Stimulated activated CD8-positive, alpha-beta memory T cell treated with anti-CD3 and anti-CD28 coated beads, Interleukin-15, amount 100 ng/mL, for 24 hours (primary cell): Measurements from ENCODE around the gene EXOC6.

Experiments used
- DNase-seq: peaks from one replicate; pipeline ENCODE4 v3.0.0-alpha.2; 2020; ENCODE audit warnings: low read depth

EXOC6 gene

GRCh38 chr10:93026072-93026471, 177.8 kb downstream of the EXOC6 start:
- DNase-seq, result no peak

DNA sequence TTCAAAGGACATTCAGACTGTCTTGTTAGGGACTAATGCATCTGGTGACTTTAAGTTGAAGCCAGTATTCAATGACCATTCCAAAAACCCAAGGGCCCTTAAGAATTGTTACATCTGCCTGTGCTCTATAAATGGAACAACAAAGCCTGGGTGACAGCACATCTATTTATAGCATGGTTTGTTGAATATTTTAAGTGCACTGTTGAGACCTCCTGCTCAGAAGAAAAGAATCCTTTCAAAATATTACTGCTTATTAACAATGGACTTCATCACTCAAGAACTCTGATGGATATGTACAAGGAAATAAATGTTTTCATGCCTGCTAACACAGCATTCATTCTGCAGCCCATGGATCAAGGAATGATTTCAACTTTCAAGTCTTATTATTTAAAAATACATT, 179.2 kb downstream of the EXOC6 start:
- no peak for DNase-seq

GRCh38 chr10:93028883-93029282, 180.6 kb downstream of the EXOC6 start:
- no peak for DNase-seq

DNA sequence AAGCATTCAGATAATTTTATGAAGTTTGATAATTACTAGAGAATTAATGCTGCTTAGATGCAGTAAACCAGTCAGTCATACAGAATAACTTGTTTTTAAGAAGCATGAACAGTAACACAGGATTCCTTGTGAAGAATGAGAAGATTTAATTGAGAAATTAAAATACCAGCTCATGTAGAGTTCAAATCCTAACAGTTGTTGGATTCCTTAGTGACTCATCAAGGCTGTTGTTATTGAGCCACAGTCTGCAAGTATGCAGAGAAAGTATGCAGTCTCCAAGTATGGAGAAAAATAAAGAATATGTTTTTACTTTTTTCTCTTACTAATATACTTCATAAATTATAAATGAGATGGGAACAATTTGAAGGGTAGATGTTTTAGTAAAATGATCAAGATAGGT, 182.1 kb downstream of the EXOC6 start:
- DNase-seq, result no peak

DNA sequence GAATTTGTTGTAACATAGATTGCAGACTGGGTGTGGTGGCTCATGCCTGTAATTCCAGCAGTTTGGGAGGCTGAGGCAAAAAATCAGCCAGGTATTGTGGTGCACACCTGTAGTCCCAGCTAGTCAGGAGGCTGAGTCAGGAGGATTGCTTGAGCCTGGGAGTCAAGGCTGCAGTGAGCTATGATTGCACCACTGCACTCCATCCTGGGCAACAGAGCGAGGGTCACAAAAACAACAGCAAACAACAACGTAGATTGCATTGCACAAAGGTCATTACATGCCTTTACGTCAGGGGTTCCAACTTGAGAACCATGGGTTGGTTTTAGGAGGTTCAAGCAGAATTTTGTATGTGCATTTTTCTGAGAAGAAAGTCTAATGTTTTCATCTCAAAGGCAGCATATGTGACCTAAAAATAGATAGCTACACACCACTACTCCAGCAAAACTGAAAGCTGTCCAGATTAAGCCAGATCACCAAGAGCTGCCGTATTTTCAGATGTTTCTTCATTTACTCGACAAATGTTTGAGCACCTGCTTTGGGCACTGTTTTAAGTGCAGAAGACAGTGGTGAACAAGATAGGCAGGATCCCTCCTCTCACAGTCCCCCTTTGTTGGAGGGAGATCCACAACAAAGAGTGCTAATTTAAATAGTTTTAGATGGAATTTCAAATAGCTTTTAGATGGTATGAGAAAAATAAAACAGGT, 183.9 kb downstream of the EXOC6 start:
- no peak for DNase-seq

GRCh38 chr10:93032809-93033137, 184.5 kb downstream of the EXOC6 start:
- no peak for DNase-seq

DNA sequence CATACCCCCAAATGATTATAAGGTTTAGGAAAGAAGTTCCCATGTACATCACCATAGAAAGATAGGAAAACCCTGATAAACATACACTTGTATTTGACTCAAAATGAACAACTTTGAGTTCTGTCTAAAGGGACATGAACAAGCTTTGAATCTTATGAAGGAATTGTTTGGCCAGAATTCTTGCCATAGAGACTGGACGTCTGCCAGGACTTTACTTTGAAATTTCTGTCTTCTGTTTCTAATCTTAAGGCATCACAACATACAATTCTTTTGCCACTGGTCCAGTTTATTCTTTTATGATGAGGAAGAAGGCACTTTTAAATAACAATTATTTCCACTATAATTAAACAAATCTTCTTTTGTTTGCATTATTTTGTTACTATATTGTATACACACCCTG, 186.1 kb downstream of the EXOC6 start:
- no peak for DNase-seq

DNA sequence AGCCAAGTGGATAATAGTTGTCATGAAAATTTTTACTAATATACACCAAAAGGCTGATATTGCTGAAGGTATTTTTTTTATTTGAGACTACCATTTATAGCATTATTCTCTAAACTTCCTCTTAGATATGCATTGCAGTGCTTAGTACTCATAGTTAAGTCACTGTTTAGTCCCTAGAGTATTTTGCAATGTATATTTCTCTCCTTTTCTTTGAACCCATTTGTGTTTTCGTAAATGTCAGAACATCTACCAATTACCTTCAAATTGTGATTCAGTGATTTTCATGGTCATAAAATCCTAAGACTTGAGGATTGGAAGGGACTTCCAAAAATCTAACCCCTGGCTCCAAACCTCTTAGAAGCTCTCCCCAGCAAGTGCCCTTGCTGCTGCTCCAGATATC, 190.8 kb downstream of the EXOC6 start:
- DNase-seq, result no peak

- DNase-seq, result no peak
These were observed 191.4 kb downstream of the EXOC6 start for GRCh38 chr10:93039721-93040120.

- no peak for DNase-seq
These were observed 206.2 kb downstream of the EXOC6 start for GRCh38 chr10:93054486-93054885.

DNA sequence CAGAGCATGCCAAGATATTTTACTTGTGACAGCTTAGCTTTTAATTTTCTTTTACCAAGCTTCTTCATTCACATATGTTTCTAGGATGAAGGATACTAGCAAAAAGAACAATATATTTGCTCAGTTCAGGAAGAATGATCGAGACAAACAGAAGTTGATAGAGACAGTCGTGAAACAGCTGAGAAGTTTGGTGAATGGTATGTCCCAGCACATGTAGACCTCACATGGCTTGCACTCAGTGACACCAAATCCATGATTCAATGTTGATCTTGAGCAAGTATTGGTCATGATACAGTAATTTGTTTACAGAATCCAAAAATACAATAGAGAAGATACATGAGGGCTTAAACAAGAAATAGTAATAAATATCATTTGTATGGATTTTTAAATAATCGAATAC, 209.8 kb downstream of the EXOC6 start:
- no peak for DNase-seq

GRCh38 chr10:93059975-93060886, 211.9 kb downstream of the EXOC6 start, which contains the start of gene CYP26C1:
TSS of gene CYP26C1 (plus strand) at chr10:93060798. CDS start at chr10:93061264, 466 bp downstream.
- no peak for DNase-seq

DNA sequence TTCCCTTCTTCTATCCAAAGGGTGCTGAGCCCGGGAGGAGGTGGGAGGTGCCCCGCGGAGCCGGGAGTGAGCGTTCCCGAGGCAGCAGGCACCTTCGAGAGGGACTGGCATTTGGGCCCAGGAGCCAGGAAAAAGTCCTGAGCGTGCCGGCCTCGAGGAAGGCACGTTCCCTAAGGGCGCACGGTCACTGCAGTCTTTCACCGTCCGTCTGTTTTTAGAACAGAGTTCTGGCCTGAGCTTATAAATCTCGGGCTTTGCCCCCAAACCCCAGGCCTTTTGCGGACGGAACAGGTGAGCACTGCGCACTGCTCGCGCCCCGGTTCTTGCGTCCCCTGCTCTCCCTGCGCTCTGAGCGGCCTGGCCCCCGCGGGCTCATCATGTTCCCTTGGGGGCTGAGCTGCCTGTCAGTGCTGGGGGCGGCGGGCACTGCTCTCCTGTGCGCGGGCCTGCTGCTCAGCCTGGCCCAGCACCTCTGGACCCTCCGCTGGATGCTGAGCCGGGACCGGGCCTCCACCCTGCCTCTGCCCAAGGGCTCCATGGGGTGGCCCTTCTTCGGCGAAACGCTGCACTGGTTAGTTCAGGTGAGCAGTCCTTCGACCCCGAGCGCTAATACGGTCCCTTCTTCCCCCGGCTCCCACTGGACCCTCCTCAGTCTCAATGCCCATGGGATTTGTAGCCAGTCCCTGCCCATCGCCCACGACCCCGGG, 212.7 kb downstream of the EXOC6 start:
- no peak for DNase-seq

DNA sequence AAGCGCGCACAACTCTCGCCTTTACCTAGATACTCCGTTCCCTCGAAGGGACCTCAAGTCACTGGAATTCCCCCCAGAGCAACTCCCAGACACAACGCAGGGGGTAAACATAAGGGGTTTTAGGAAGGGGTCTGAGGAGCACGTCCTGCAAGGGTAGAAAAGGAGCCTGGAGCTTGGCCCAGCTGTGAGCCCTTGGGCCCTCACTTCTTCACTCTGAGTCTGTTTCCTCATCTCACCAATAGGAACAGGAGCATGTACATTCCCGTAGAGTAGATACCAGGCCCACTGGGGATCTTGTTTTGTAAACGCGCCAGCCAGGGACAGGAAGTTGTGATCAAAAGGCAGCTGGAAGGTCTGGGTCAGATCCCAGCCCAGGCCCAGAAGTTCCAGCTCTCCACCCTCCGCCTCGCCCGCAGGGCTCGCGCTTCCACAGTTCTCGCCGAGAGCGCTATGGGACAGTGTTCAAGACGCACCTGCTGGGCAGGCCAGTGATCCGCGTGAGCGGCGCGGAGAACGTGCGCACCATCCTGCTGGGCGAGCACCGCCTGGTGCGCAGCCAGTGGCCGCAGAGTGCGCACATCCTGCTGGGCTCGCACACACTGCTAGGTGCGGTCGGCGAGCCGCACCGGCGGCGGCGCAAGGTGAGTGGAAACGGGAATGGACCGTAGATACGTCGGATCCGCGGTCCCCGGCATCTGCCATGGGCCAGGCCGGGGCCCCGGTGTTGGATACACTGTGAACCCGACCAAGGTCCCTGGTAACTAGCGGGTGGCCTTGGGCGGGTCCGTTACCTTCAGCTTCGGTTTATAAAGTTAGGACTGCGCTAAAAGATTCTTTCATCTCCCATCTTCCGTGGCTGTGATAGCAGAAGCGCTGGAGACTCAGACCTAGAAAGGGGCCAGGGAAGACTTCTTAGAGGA, 213.5 kb downstream of the EXOC6 start:
- DNase-seq, result no peak

DNA sequence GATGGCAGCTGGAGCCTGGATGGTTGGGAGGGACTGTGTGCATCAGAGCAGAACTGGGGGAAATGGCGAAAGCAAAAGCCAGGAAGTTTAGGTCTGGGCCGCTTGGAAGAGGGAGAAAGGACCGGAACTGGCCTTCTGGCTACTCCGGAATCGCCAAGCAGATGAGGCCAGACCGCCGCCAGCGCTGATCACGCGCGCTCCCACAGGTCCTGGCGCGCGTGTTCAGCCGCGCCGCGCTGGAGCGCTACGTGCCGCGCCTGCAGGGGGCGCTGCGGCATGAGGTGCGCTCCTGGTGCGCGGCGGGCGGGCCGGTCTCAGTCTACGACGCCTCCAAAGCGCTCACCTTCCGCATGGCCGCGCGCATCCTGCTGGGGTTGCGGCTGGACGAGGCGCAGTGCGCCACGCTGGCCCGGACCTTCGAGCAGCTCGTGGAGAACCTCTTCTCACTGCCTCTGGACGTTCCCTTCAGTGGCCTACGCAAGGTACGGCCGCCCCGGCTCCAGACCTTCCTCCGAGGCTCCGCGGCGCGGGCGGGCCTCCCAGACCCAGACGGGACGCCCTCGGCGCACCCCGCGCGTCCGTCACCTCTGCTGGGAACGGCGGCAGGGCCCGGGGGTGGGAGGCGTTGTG, 214.3 kb downstream of the EXOC6 start:
- no peak for DNase-seq

- DNase-seq, result no peak
These were observed 215.0 kb downstream of the EXOC6 start for GRCh38 chr10:93063144-93063976.

- no peak for DNase-seq
These were observed 215.8 kb downstream of the EXOC6 start for GRCh38 chr10:93063977-93064660.

GRCh38 chr10:93064874-93065660, 216.7 kb downstream of the EXOC6 start:
- DNase-seq, result no peak
